GF-D8 (cell line): Measurements from ENCODE around the gene S1PR4.
"Not testable (repeated sequence)": the region's sequence is repeated elsewhere in the genome, so short reads cannot be mapped to it uniquely, and the experiment has no call there.

Experiments
- DNase-seq: peaks from one replicate; lab custom pipeline; 2025; lab: John Stamatoyannopoulos, UW

The S1PR4 gene

GRCh38 chr19:3152419-3152780 lies 26.2 kb upstream of the S1PR4 start:
- no peak for DNase-seq

GRCh38 chr19:3153286-3154230 lies 25.0 kb upstream of the S1PR4 start:
- no peak for DNase-seq

GRCh38 chr19:3154447-3154846 lies 24.1 kb upstream of the S1PR4 start:
- not testable (repeated sequence) for DNase-seq

GRCh38 chr19:3154957-3155736 lies 23.4 kb upstream of the S1PR4 start:
- peak; percentile 98 for DNase-seq

GRCh38 chr19:3157096-3157845 lies 21.3 kb upstream of the S1PR4 start:
- no peak for DNase-seq

- DNase-seq: no peak
Observed at GRCh38 chr19:3159565-3159964, 19.0 kb upstream of the S1PR4 start.

- no peak for DNase-seq
Observed at GRCh38 chr19:3160219-3160618, 18.4 kb upstream of the S1PR4 start.

GRCh38 chr19:3161453-3161852 lies 17.1 kb upstream of the S1PR4 start:
- no peak for DNase-seq

- DNase-seq: no peak
Observed at GRCh38 chr19:3162418-3163229, 15.9 kb upstream of the S1PR4 start.

GRCh38 chr19:3163230-3163886 lies 15.2 kb upstream of the S1PR4 start:
- no peak for DNase-seq

GRCh38 chr19:3163943-3164342 lies 14.6 kb upstream of the S1PR4 start:
- DNase-seq: no peak

GRCh38 chr19:3167533-3168272 lies 10.9 kb upstream of the S1PR4 start:
- no peak for DNase-seq

GRCh38 chr19:3171894-3172672 lies 6.5 kb upstream of the S1PR4 start:
- DNase-seq: no peak

GRCh38 chr19:3172673-3173000 lies 5.9 kb upstream of the S1PR4 start:
- DNase-seq: not testable (repeated sequence)

GRCh38 chr19:3175781-3176714 lies 2.5 kb upstream of the S1PR4 start:
- no peak for DNase-seq

- DNase-seq: no peak
Observed at GRCh38 chr19:3176715-3177501, 1.7 kb upstream of the S1PR4 start.

GRCh38 chr19:3178973-3179738 lies 587 bp downstream of the S1PR4 start:
- DNase-seq: no peak
